GM12878 (cell line): Measurements from ENCODE around the gene WNK2. TPM values are rescaled to one million over a fixed set of nuclear protein-coding genes. Genes with fewer than 3 reads are reported as not detected.

Experiments
- ATAC-seq: fragments of 200-7000 bp; cut with Tn5 transposase; 3 replicates; pipeline ENCODE4 v1.9.1; 2020; ENCODE audit warnings: mild to moderate bottlenecking, moderate library complexity
- BruUV-seq: library from RNA; stranded (reverse); fragments of 400-500 nt; replicated peaks from 2 replicates; lab custom pipeline; 2021; lab: Mats Ljungman, UMichigan
- CTCF ChIA-PET: fragments of 300-600 bp; sonication (Branson Sonifier 250); formaldehyde crosslinking; extraction: SDS; loops from one replicate; lab custom pipeline; 2021; ENCODE audit warnings: inconsistent platforms; lab: Yijun Ruan, JAX
- POLR2A ChIA-PET: fragments of 350-600 bp; formaldehyde crosslinking; extraction: SDS; loops from one replicate; lab custom pipeline; 2021; ENCODE audit warnings: inconsistent platforms; lab: Charles Lee
- RAD21 ChIA-PET: fragments of 300-600 bp; sonication (Branson Sonifier 250); formaldehyde crosslinking; loops from one replicate; lab custom pipeline; 2023; ENCODE audit warnings: antibody characterized with exemption; ENCODE audit not compliant: unreplicated experiment; lab: Charles Lee
- SMC1A ChIA-PET: fragments of 300-600 bp; sonication (Branson Sonifier 250); formaldehyde crosslinking; loops from one replicate; lab custom pipeline; 2023; ENCODE audit not compliant: unreplicated experiment, uncharacterized antibody; lab: Charles Lee
- DNase-seq: peaks from one replicate; pipeline ENCODE4 v3.0.0-alpha.2; 2011; ENCODE audit warnings: low read depth, low spot score
- FAIRE-seq: peaks from 3 replicates; lab custom pipeline; 2011; peaks lifted over from hg19 to GRCh38; lab: Jason Lieb, UNC
- H2AFZ ChIP-seq: 2 replicates; pipeline ENCODE4 v1.6.0; 2011; ENCODE audit warnings: low read depth, low read length, control low read depth; ENCODE audit not compliant: control insufficient read depth
- H3K27ac ChIP-seq: 2 replicates; pipeline ENCODE4 v1.5.1; 2011; ENCODE audit warnings: control low read depth; ENCODE audit not compliant: control insufficient read depth, insufficient read depth
- H3K27me3 ChIP-seq, 2 experiments: replicated peaks in 1 of 2; 2 replicates each; pipeline versions ENCODE4 v1.6.0 to v1.6.1; 2011; ENCODE audit warnings: low read length in 1 of 2; ENCODE audit not compliant: control insufficient read depth in 2 of 2, insufficient read depth in 2 of 2
- H3K36me3 ChIP-seq, 2 experiments: 2 replicates each; pipeline ENCODE4 v1.5.1; 2011; ENCODE audit warnings: low read length in 1 of 2; ENCODE audit not compliant: control insufficient read depth in 2 of 2, insufficient read depth in 2 of 2
- H3K4me1 ChIP-seq: 2 replicates; pipeline ENCODE4 v1.6.1; 2011; ENCODE audit warnings: mild to moderate bottlenecking, low read length, moderate library complexity, mixed read lengths; ENCODE audit not compliant: control insufficient read depth, insufficient read depth
- H3K4me2 ChIP-seq: 2 replicates; pipeline ENCODE4 v1.6.0; 2011; ENCODE audit warnings: control low read depth; ENCODE audit not compliant: control insufficient read depth, insufficient read depth
- H3K4me3 ChIP-seq: fragments of 200-600 bp; sonication (generic); 2 replicates; pipeline ENCODE4 v1.5.1; 2016
- H3K79me2 ChIP-seq: 2 replicates; pipeline ENCODE4 v1.6.0; 2011; ENCODE audit warnings: low read length; ENCODE audit not compliant: control insufficient read depth, insufficient read depth
- H3K9ac ChIP-seq: 2 replicates; pipeline ENCODE4 v1.8.0; 2011; ENCODE audit warnings: low read length, control low read depth, mixed read lengths; ENCODE audit not compliant: control insufficient read depth, insufficient read depth
- H3K9me3 ChIP-seq: replicated peaks from 3 replicates; pipeline ENCODE4 v1.5.1; 2011; ENCODE audit warnings: mild to moderate bottlenecking, low read length; ENCODE audit not compliant: control insufficient read depth, insufficient read depth
- H4K20me1 ChIP-seq: 2 replicates; pipeline ENCODE4 v1.6.0; 2011; ENCODE audit not compliant: control insufficient read depth, insufficient read depth
- CEBPB ChIP-seq, 2 experiments: fragments of 150-350 bp in 1 of 2; IDR thresholded peaks; 2 replicates each; pipeline ENCODE4 v1.6.1; 2012 to 2014; ENCODE audit warnings: low read depth in 2 of 2, low read length in 2 of 2, borderline replicate concordance in 1 of 2, inconsistent platforms in 1 of 2
- CEBPZ ChIP-seq: fragments of 150-350 bp; IDR thresholded peaks from 2 replicates; pipeline ENCODE4 v1.6.1; 2016; ENCODE audit warnings: low read depth, low read length
- CHD1 ChIP-seq: IDR thresholded peaks from 2 replicates; pipeline ENCODE4 v1.6.1; 2012; ENCODE audit warnings: low read depth, low read length, improper control_type of control experiment
- FOXM1 ChIP-seq: IDR thresholded peaks from 2 replicates; pipeline ENCODE4 v1.6.1; 2012; ENCODE audit warnings: low read depth, mild to moderate bottlenecking, inconsistent platforms, low read length, moderate library complexity
- GABPA ChIP-seq: IDR thresholded peaks from 2 replicates; pipeline ENCODE4 v1.6.1; 2014; ENCODE audit warnings: antibody characterized with exemption, low read depth, mild to moderate bottlenecking, inconsistent platforms
- GATAD2B ChIP-seq: fragments of 450-650 bp; conservative IDR thresholded peaks from 2 replicates; pipeline ENCODE4 v1.6.1; 2017; ENCODE audit warnings: low read depth, mild to moderate bottlenecking, moderate library complexity
- IKZF2 ChIP-seq, 2 experiments: fragments of 450-650 bp; IDR thresholded peaks; 2 replicates each; pipeline ENCODE4 v1.6.1; 2017; ENCODE audit warnings: mild to moderate bottlenecking in 2 of 2, moderate library complexity in 2 of 2
- JUND ChIP-seq: IDR thresholded peaks from 2 replicates; pipeline ENCODE4 v1.6.1; 2012; ENCODE audit warnings: low read depth, mild to moderate bottlenecking, low read length, improper control_type of control experiment, moderate library complexity
- NFXL1 ChIP-seq: fragments of 450-650 bp; IDR thresholded peaks from 2 replicates; pipeline ENCODE4 v1.6.1; 2017; ENCODE audit warnings: antibody characterized with exemption, mild to moderate bottlenecking, borderline replicate concordance
- POLR2AphosphoS2 ChIP-seq: IDR thresholded peaks from 2 replicates; pipeline ENCODE4 v1.6.1; 2011; ENCODE audit warnings: low read depth, mild to moderate bottlenecking, low read length, improper control_type of control experiment, moderate library complexity
- SMAD1 ChIP-seq: fragments of 450-650 bp; IDR thresholded peaks from 2 replicates; pipeline ENCODE4 v1.6.1; 2018; ENCODE audit warnings: mild to moderate bottlenecking, low read depth; ENCODE audit not compliant: partially characterized antibody
- SMARCA5 ChIP-seq: fragments of 450-650 bp; IDR thresholded peaks from 2 replicates; pipeline ENCODE4 v1.6.1; 2017; ENCODE audit warnings: mild to moderate bottlenecking
- SUPT20H ChIP-seq: IDR thresholded peaks from 2 replicates; pipeline ENCODE4 v1.6.1; 2011; ENCODE audit warnings: low read depth, mild to moderate bottlenecking, low read length, moderate library complexity, borderline replicate concordance; ENCODE audit not compliant: control insufficient read depth
- TAF1 ChIP-seq: IDR thresholded peaks from 2 replicates; pipeline ENCODE4 v1.6.1; 2011; ENCODE audit warnings: mild to moderate bottlenecking, low read depth, low read length, borderline replicate concordance
- TBL1XR1 ChIP-seq: IDR thresholded peaks from 2 replicates; pipeline ENCODE4 v1.6.1; 2012; ENCODE audit warnings: low read depth, low read length, improper control_type of control experiment
- YY1 ChIP-seq: IDR thresholded peaks from 2 replicates; pipeline ENCODE4 v1.6.1; 2011; ENCODE audit warnings: low read depth, mild to moderate bottlenecking, low read length
- ZBTB40 ChIP-seq: fragments of 450-650 bp; IDR thresholded peaks from 2 replicates; pipeline ENCODE4 v1.6.1; 2016; ENCODE audit warnings: mild to moderate bottlenecking, moderate library complexity, borderline replicate concordance
- ZSCAN29 ChIP-seq: fragments of 450-650 bp; IDR thresholded peaks from 2 replicates; pipeline ENCODE4 v1.6.1; 2017; ENCODE audit warnings: mild to moderate bottlenecking, moderate library complexity
- WGBS: methylation state at CpG from one replicate; pipeline ENCODE4 v1.1.6; 2016; ENCODE audit warnings: low lambda C conversion rate; ENCODE audit not compliant: insufficient replicate concordance, insufficient coverage; ENCODE audit errors: missing lambda C conversion rate; 5-methylcytosine and 5-hydroxymethylcytosine counted together
- in situ Hi-C: fragments of 300-500 bp; cut with MboI; formaldehyde crosslinking; loops from 9 replicates; pipeline ENCODE4 v1.14.3; 2018; ENCODE audit warnings: mixed read lengths
- intact Hi-C: fragments of 100-400 bp; cut with micrococcal nuclease; formaldehyde crosslinking; loops from one replicate; pipeline ENCODE4 v1.14.2; 2022; ENCODE audit not compliant: unreplicated experiment
- polyA plus RNA-seq, 11 experiments: library from polyadenylated mRNA; depleted of rRNA in 4 of 11; unstranded in 6 of 11; stranded (reverse) in 5 of 11; fragments of >200 nt; fragmentation: Nextera tagmentation in 4 of 11; fragmentation: Illumina TruSeq in 1 of 11; extraction: Ambion mirVana in 4 of 11; extraction: Trizol in 1 of 11; gene quantifications; 1 replicate in 1 of 11; 2 replicates in 10 of 11; pipeline versions ENCODE4 v1.2.1 to v1.2.3, GENCODE V29; 2011 to 2016; ENCODE audit warnings: inconsistent platforms in 2 of 11, missing spikeins in 2 of 11, low read depth in 1 of 11
- total RNA-seq, 4 experiments: library from RNA; depleted of rRNA in 3 of 4; stranded (reverse); fragments of >200 nt in 3 of 4; fragmentation: Illumina TruSeq in 1 of 4; extraction: Trizol in 1 of 4; gene quantifications; 2 replicates each; pipeline versions ENCODE4 v1.2.1 to v1.2.3, GENCODE V29; 2013 to 2021

Gene WNK2
- total and polyA plus RNA-seq, 10 of the 15 experiments (the other 5 are each of a cell fraction or from before 2014, with no cell fraction given), result 0.15 TPM; not detected in 9

- no peak for FAIRE-seq
- Histone ChIP-seq H3K9ac (no peak overlapping the region), H3K27me3 (no peaks in the 10 kb centered on the region), H3K4me3 (no peak overlapping the region), H4K20me1 (no peaks in the 10 kb centered on the region), H3K4me2 (no peak overlapping the region), H3K79me2 (no peaks in the 10 kb centered on the region), H3K36me3 (no peaks in the 10 kb centered on the region), H3K27ac (no peak overlapping the region), H2AFZ (no peak overlapping the region), H3K9me3 (no peaks in the 10 kb centered on the region), H3K4me1 (no peaks in the 10 kb centered on the region)
- ChIA-PET POLR2A (no interaction called here), RAD21 (no interaction called here), CTCF (no interaction called here), SMC1A (no interaction called here)
- intact Hi-C loops, result no loop called here
- 35% methylated on average over 20 of the region's 20 CpGs for WGBS
- no peak for DNase-seq
- no peak for ATAC-seq
- in situ Hi-C loops, result no loop called here
- no TSS peak for BruUV-seq
- TF ChIP-seq IKZF2 (IDR thresholded peaks at IDR 0.05), result no peak
- TF ChIP-seq CEBPB (IDR thresholded peaks at IDR 0.05; ENCODE audit: borderline replicate concordance in 1 of 2, low read depth in 2 of 2, low read length in 2 of 2), result no peak
- no peak for TF ChIP-seq JUND
- TF ChIP-seq CEBPZ, result no peak
- TF ChIP-seq SMAD1, result no peak
- TF ChIP-seq TBL1XR1, result no peak
- TF ChIP-seq SUPT20H, result no peak
- no peak for TF ChIP-seq POLR2AphosphoS2
- no peak for TF ChIP-seq YY1
- TF ChIP-seq FOXM1, result no peak
- no peak for TF ChIP-seq GABPA
- no peak for TF ChIP-seq CHD1
- TF ChIP-seq SMARCA5, result no peak
- TF ChIP-seq ZBTB40, result no peak
- TF ChIP-seq ZSCAN29, result no peak
- TF ChIP-seq NFXL1, result no peak
- TF ChIP-seq GATAD2B, result no peak
- TF ChIP-seq TAF1, result no peak
Observed at GRCh38 chr9:93259490-93260262, 75.7 kb downstream of the WNK2 start.
